Middle frontal gyrus (tissue), 1 donor: ENCODE data around the gene SNRNP48.

Source experiments
- DNase-seq: peaks from one replicate; pipeline ENCODE4 v3.0.0-alpha.2; 2015; ENCODE audit warnings: low spot score; ENCODE audit errors: extremely low spot score

The SNRNP48 gene

DNA sequence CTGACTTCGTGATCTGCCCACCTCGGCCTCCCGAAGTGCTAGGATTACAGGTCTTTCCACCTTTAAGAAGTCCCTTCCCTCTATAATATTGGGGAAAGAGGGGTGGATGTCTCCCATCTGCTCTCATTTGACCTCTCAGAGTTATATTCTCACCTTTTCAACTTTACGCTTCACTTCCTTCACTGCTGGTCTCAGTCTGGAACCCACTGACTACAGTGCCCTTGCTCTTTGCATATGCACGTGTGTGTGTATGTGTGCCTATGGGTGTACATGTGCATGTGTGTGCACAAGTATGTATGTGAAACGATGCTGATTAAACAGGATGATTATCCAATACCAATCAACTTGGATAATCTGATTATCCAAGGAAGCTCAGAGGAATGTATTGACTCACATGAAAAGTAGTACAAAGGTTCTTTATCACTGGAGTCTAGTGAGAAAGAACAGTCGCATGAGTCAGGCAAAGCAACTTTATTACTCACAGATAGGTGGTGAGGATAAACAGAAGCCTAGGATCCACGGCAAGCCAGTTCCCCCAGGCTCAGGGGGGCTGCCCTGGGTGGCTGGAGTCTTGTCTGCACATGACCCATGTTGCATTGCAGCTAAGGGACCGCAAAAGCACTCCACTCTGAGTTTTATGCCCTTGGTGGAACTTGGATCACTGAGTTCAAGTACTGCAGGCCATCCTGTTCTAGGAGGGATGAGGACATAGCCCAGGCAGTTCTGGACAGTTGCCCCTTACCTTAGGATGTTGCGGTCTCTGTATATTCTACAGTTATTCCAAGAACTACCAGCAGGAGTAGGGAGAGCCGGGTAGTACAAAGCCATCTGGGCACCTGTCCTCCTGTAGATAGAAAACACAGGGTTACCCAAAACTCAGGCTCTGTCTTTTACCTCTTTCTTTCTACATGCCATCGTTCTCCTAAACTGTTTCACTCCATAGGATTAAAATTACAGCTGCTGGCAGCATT is 50.9 kb downstream of the SNRNP48 start:
- DNase-seq = no peak

DNA sequence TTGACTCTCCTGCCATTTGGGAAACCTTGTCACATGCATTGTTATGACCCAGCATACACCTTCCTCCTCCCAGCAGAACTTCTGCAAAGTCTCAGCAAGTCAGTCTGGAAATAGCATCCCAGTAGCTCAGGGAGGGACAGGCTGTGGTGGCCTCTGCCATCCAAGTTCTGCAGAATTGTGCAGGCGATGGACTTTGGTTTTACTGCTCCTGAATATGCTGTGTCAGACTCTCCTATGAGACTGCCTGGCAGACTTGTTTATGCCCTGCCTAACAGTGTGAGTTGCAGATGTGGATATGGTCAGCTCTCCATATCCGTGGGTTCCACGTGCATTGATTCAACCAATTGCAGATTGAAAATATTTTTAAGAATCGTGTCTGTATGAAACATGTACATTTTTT is 52.8 kb downstream of the SNRNP48 start:
- DNase-seq = no peak

DNA sequence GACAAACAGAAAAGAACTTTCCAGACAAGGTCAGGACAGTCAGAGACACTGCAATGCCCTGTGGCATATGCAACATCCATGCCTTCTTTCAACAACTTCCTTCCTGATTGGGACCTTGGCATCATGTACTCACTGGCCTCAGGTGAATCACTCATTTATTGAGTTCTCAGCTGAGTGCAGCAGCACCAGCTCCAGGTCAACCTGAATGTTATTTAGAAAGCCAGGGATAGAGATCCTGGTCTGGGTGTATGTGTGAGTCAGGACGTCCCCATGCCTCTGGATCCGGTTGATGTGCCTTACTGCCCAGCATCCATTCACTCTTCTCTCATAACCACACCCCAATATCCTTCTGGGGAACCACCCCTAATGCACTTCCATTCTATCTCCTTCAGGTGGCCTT is 54.4 kb downstream of the SNRNP48 start:
- DNase-seq = no peak

DNA sequence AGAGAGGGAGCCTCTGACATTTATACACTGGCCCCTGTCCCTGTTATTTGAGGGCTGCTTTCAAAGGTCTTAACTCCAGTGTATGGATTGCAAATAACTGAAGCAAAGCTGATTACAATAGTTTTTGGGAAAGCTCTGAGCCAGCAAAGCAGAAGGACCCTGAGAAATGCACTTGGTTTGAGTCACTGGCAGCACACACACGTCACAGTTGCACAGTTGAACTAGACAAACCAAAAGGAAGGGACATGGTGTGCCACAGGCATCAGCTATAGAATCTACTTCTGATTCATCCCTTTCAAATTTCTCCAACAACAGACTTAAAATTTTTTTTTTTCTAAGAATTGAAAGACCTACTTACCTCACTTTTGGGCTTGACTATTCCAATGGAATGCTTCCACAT is 56.4 kb downstream of the SNRNP48 start:
- DNase-seq = no peak

DNA sequence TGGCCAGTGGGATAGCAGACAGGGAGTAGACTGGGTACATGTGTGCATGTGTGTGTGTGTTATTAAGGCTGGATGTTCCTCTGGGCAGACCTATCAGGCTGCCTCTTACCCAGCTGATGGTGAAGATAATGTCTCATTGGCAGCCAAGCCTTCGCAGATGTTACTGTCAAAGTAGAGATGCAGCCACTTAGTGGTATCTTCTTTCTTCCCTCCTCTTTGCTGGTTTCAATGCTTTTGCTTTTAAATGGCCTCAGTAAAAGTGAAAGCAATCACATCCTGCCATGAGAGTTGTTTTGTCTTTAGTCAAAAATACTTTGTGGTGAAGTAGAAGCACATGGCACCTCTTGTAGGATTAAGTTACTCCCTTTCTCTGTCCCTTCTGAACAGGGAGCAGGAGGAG is 57.5 kb downstream of the SNRNP48 start:
- no peak for DNase-seq

DNA sequence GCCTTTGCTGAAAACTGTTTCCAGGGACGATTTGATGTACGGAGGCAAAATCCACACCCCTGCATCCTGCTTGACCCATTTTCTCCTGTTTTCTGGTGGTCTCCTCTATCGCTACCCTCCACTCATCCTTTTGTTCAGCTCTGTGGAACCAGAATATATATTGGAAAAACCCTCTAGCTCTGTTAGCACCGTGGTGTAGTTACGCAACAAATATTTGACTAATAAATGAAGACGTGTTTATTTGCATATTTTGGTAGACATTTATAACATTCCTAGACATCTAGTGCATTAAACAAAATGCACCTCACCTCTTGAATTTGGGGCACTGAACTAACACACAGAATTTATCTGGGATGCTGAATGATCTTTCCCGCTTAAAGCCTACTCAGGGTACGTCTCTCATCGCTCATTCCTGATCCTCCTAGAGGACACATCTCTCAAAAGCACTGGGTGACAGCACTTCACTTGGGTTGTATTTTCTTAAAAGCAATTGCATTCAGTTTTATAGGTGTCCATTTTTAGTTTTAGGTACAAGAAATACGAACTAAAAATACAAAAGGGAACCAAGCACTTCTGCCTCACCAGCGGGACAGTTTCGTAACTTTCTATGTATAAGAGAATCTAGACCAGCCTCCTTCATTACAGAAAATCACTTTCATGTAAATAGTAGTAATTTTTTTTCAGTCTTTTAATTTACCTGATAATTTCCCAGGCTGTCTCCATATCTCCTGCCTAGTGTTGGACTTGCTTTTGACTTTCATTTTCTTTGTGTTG is 59.2 kb downstream of the SNRNP48 start:
- DNase-seq = no peak

DNA sequence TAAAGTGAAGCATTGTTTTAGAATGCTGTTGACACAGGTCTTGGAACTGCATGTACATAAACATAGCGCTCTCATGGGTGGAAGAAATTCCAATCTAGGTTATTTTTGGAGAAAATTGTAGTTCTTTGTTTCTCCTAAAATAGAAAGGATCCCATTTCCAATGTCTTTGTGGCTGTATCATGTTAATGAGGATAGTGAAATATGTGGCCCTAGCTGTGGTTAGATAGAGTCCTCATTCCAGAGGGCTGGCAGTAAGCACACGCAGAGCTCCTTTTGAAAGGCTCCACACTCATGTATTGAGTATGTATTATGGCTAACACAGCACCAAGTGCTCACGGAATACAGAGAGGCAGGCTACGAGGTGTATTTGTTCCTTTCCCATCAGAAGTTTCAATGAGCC is 60.9 kb downstream of the SNRNP48 start:
- no peak for DNase-seq

DNA sequence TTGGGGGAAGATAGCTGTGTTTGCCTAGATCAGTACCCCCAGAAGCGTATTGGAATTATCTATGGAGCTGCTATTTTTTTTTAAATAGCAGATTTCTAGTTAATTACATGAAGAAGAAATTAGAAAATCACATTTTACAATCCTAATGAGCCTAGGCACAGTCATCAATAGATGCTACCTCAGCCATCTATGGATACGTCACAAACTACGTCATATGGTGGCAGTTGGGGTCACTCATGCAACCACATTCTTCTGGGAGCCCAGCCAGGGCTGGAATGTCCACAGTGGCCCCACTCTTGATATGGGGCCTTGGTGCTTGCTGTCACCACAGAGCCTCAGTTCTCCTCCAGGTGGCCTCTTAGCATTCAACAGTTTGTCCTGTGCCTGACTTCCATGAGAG is 63.0 kb downstream of the SNRNP48 start:
- no peak for DNase-seq

DNA sequence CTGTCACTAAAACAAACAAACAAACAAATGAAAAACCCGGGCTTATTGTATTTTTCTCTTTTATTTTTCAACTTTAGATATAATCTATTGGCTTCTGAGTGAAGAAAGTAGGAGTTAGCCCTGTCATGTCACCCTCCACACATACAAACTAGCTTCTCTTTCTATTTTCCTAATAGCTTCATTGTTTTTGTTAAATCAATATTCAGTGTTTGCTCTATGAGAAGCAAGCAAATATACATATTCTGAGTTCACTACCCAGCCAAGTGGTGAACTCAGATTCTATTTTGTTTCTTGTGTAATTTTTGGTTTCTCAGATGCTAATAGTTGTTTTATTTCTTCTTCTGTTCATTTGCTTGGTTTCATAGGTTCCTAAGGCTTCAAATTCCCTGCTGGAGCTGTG is 66.4 kb downstream of the SNRNP48 start:
- no peak for DNase-seq

DNA sequence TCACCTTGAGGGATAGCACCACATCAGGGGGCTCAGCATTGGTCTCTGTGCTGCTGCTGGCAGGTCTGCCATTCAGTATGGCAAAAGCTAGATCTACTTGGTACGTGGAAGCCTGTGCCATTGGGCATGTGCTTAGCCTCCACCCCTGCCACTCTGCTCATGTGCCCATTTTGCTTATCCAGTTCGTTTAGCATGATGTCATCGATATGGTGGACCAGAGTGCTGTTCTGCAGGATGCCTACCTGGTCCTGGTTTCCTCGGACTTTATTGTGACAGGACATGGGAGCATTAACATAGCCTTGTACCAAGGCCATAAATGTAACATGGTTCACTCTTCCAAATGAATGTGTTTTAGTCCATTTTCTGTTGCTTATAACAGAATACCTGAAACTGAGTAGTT is 68.5 kb downstream of the SNRNP48 start:
- DNase-seq = no peak

DNA sequence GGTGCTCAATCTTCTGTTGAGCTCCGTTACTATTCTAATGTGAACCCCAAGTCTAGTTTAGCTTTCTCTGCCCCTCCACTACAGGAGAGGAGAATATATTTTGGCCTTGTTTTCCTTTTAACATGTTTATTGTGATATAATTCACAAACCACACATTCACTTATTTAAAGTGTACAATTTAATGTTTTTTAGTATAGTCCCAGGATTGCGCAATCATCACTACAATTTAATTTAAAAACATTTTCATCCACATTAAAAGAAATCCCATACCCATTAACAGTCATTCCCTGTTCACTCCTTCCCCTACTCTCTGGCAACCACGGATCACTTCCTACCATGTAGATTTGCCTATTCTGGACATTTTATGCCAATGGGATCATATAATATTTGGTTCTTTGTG is 71.4 kb downstream of the SNRNP48 start:
- DNase-seq = no peak
